Measurements from ENCODE around the gene LONRF2. TPM values are rescaled to one million over a fixed set of nuclear protein-coding genes. Genes with fewer than 3 reads are reported as not detected.
A peak's percentile ranks its signal among the peaks of the same experiment; 100 is the strongest.

LONRF2 gene
- total and polyA plus RNA-seq, 2 of the 13 experiments (the other 11 are each of a cell fraction or from before 2014, with no cell fraction given) = not detected

DNA sequence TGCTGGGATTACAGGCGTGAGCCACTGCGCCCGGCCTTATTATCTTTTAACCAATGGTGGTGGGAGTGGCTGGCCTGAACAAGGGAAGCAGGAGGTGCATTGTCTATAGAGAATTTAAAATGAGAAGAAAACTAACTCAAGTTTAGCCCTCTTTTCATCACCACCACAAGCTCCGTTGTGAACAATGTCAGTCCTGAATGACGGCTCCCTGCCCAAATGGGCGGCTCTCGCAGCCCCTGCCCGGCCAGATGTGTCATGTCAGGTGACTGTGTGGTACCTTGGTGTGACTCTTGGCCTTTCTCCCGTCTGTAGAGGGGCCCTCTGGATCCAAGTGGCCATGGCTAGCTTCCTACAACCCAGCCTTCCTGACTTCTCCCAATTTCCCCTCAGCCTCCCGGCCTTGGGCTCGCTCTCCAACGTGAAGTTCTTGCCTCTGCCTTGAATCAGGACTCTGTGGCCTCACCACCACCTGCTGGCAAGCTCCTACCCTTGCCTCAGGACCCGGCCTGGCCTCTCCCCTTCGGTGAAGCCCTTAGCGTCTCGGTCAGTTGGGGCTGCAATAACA lies 67.6 kb downstream of the LONRF2 start:
- Histone ChIP-seq H3K9ac (ENCODE audit: insufficient read depth, low read depth, low read length) (no peak overlapping the region), H3K79me2 (ENCODE audit: insufficient read depth, low read length) (no peaks in the 10 kb centered on the region), H2AFZ (ENCODE audit: low read length) (no peak overlapping the region), H3K4me2 (ENCODE audit: low read depth, low read length) (no peak overlapping the region), H3K9me3 (ENCODE audit: low read length) (no peaks in the 10 kb centered on the region), H3K27ac (ENCODE audit: extremely low read length, insufficient read depth, low read length) (no peak overlapping the region), H3K4me1 (ENCODE audit: insufficient read depth, low read length) (no peaks in the 10 kb centered on the region), H3K4me3 (replicated peaks in 1 of 3; ENCODE audit: insufficient read depth in 1 of 3, low read depth in 2 of 3, low read length in 3 of 3) (no peak overlapping the region), H4K20me1 (ENCODE audit: insufficient read depth, low read length) (no peaks in the 10 kb centered on the region), H3K27me3 (ENCODE audit: control insufficient read depth in 1 of 2, insufficient read depth in 2 of 2, low read length in 2 of 2) (peaks cover 2 to 3% of the 10 kb centered on the region in 2 experiments; a peak in 3 of 5 replicates), H3K36me3 (replicated peaks in 1 of 2; ENCODE audit: control insufficient read depth in 1 of 2, insufficient read depth in 2 of 2, low read length in 2 of 2) (no peaks in the 10 kb centered on the region)
- in situ Hi-C loops (cut with HindIII; ENCODE audit: extremely low pct_ligation_motif_present, low pct_unique_long_range_greater_than_20kb) (no loop called here), intact Hi-C loops (cut with micrococcal nuclease; ENCODE audit: unreplicated experiment) (no loop called here)
- ATAC-seq (peak; percentile 33; the same call in 1 of the 3 replicates), FAIRE-seq (no peak), DNase-seq (ENCODE audit: low spot score) (no peak)
- BruUV-seq (replicated peaks) = no TSS peak
- POLR2A ChIA-PET = no interaction called here
- WGBS (ENCODE audit: low lambda C conversion rate) = 41% methylated on average over 16 of the region's 16 CpGs
- CTCF ChIA-PET (ENCODE audit: low intra/inter-chr PET ratio, low total read pairs) = no interaction called here
- TF ChIP-seq, protein P1, sequence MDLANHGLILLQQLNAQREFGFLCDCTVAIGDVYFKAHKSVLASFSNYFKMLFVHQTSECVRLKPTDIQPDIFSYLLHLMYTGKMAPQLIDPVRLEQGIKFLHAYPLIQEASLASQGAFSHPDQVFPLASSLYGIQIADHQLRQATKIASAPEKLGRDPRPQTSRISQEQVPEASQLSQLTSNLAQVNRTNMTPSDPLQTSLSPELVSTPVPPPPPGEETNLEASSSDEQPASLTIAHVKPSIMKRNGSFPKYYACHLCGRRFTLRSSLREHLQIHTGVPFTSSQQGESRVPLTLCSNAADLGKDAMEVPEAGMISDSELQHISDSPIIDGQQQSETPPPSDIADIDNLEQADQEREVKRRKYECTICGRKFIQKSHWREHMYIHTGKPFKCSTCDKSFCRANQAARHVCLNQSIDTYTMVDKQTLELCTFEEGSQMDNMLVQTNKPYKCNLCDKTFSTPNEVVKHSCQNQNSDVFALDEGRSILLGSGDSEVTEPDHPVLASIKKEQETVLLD (CRISPR knock-in tag; IDR thresholded peaks at IDR 0.05; ENCODE audit: low read depth) = no peak

DNA sequence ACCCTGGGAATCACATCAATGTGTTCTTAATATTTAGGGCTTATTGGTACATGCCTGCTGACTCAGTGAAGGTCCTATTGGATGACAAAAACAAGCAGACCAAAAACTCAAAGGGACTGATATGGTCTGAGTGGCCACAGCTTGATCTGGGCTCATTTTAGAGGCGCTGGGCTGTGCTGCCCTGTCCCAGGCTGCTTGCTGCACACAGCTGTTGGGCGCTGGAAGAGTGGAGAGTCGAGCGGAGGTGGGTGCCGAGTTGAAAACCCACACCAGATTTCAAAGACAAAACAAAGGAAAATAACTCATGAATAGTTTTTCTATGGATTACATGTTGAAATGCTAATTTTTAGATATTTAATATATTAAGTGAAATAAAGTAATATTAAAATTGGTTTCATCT lies 68.5 kb downstream of the LONRF2 start:
- CTCF ChIA-PET (ENCODE audit: low intra/inter-chr PET ratio, low total read pairs) = no interaction called here
- DNase-seq (ENCODE audit: low spot score) = no peak
- Histone ChIP-seq H3K27me3 (ENCODE audit: control insufficient read depth in 1 of 2, insufficient read depth in 2 of 2, low read length in 2 of 2) (peaks cover 2 to 3% of the 10 kb centered on the region in 2 experiments; a peak in 3 of 5 replicates), H3K4me1 (ENCODE audit: insufficient read depth, low read length) (no peaks in the 10 kb centered on the region), H4K20me1 (ENCODE audit: insufficient read depth, low read length) (no peaks in the 10 kb centered on the region), H3K79me2 (ENCODE audit: insufficient read depth, low read length) (no peaks in the 10 kb centered on the region), H2AFZ (ENCODE audit: low read length) (no peak overlapping the region), H3K9ac (ENCODE audit: insufficient read depth, low read depth, low read length) (no peak overlapping the region), H3K9me3 (ENCODE audit: low read length) (no peaks in the 10 kb centered on the region), H3K36me3 (replicated peaks in 1 of 2; ENCODE audit: control insufficient read depth in 1 of 2, insufficient read depth in 2 of 2, low read length in 2 of 2) (no peaks in the 10 kb centered on the region), H3K4me2 (ENCODE audit: low read depth, low read length) (no peak overlapping the region), H3K4me3 (replicated peaks in 1 of 3; ENCODE audit: insufficient read depth in 1 of 3, low read depth in 2 of 3, low read length in 3 of 3) (no peak overlapping the region), H3K27ac (ENCODE audit: extremely low read length, insufficient read depth, low read length) (no peak overlapping the region)
- ATAC-seq = no peak
- BruUV-seq (replicated peaks) = no TSS peak
- in situ Hi-C loops (cut with HindIII; ENCODE audit: extremely low pct_ligation_motif_present, low pct_unique_long_range_greater_than_20kb) (no loop called here), intact Hi-C loops (cut with micrococcal nuclease; ENCODE audit: unreplicated experiment) (no loop called here)
- TF ChIP-seq HOXD1 (CRISPR knock-in tag; IDR thresholded peaks at IDR 0.05) = no peak
- no peak for TF ChIP-seq FOXP1 (IDR thresholded peaks at IDR 0.05)
- TF ChIP-seq FOXP1 (CRISPR knock-in tag; IDR thresholded peaks at IDR 0.05) = no peak
- no peak for TF ChIP-seq KLF16 (CRISPR knock-in tag; IDR thresholded peaks at IDR 0.05)
- TF ChIP-seq SP140L (CRISPR knock-in tag; IDR thresholded peaks at IDR 0.05; ENCODE audit: borderline replicate concordance) = no peak
- no peak for TF ChIP-seq BHLHE40 (IDR thresholded peaks at IDR 0.05; ENCODE audit: low read length)
- no peak for TF ChIP-seq PATZ1 (CRISPR knock-in tag; IDR thresholded peaks at IDR 0.05)
- no peak for TF ChIP-seq MEF2D (CRISPR knock-in tag; IDR thresholded peaks at IDR 0.05)
- TF ChIP-seq, protein P2, sequence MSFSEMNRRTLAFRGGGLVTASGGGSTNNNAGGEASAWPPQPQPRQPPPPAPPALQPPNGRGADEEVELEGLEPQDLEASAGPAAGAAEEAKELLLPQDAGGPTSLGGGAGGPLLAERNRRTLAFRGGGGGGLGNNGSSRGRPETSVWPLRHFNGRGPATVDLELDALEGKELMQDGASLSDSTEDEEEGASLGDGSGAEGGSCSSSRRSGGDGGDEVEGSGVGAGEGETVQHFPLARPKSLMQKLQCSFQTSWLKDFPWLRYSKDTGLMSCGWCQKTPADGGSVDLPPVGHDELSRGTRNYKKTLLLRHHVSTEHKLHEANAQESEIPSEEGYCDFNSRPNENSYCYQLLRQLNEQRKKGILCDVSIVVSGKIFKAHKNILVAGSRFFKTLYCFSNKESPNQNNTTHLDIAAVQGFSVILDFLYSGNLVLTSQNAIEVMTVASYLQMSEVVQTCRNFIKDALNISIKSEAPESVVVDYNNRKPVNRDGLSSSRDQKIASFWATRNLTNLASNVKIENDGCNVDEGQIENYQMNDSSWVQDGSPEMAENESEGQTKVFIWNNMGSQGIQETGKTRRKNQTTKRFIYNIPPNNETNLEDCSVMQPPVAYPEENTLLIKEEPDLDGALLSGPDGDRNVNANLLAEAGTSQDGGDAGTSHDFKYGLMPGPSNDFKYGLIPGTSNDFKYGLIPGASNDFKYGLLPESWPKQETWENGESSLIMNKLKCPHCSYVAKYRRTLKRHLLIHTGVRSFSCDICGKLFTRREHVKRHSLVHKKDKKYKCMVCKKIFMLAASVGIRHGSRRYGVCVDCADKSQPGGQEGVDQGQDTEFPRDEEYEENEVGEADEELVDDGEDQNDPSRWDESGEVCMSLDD (CRISPR knock-in tag; IDR thresholded peaks at IDR 0.05; ENCODE audit: borderline replicate concordance) = no peak
- TF ChIP-seq SOX6 (IDR thresholded peaks at IDR 0.05) = no peak
- no peak for TF ChIP-seq SOX6 (CRISPR knock-in tag; IDR thresholded peaks at IDR 0.05)
- TF ChIP-seq KDM5B (CRISPR knock-in tag; IDR thresholded peaks at IDR 0.05; ENCODE audit: borderline replicate concordance) = no peak
- no peak for FAIRE-seq
- 41% methylated on average over 5 of the region's 5 CpGs for WGBS (ENCODE audit: low lambda C conversion rate)
- POLR2A ChIA-PET = no interaction called here
